Fibroblast of the aortic adventitia (primary cell): ENCODE measurements around the gene AMMECR1. TPM values are rescaled to one million over a fixed set of nuclear protein-coding genes. Genes with fewer than 3 reads are reported as not detected.

Experiments
- DNase-seq: peaks from one replicate; pipeline ENCODE4 v3.0.0-alpha.2; 2010; ENCODE audit warnings: low read depth
- H3K4me3 ChIP-seq: 2 replicates; pipeline ENCODE4 v1.5.1; 2011; ENCODE audit warnings: low read depth, mild to moderate bottlenecking, control low read depth, low read length, moderate library complexity
- CTCF ChIP-seq: IDR thresholded peaks from 2 replicates; pipeline ENCODE4 v1.5.1; 2011; ENCODE audit warnings: mild to moderate bottlenecking, low read length, control low read depth, inconsistent platforms; ENCODE audit not compliant: insufficient read depth
- small RNA-seq: library from RNA; depleted of rRNA; stranded (forward); fragments of <200 nt; gene quantifications from one replicate; pipeline ENCODE3, GENCODE V24; 2012
- total RNA-seq: library from RNA; depleted of rRNA; stranded (reverse); fragments of >200 nt; gene quantifications from 2 replicates; pipeline ENCODE4 v1.2.3, GENCODE V29; 2012; ENCODE audit warnings: low replicate concordance

Gene AMMECR1
- total RNA-seq, 1 donor: 24.8 TPM

DNA sequence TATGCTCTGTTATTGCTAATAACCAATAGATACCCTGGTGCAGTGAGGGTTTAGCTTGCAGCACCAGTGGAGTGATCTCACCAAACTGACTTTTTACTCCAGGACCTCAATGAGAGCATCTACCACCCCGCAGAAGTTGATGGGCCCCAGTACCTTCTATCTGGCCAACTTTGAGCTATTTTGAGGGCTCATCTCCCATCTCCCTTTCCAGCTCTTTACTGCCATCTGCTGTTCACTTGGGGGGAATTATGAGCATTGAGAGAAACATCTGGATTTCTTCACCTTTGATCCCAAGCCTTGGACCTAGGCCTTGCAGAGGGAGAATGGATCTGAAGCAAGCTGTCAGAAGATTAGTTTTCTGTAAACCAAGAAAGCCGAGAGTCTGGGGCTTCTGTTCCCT, 171.4 kb downstream of the AMMECR1 start:
- TF ChIP-seq CTCF: peak; percentile 78
- peak; percentile 67 for DNase-seq
- no peak overlapping the region for H3K4me3 ChIP-seq

GRCh38 chrX:110145854-110146253, 172.0 kb downstream of the AMMECR1 start:
- peak; percentile 57 for DNase-seq
- peak; percentile 67 for TF ChIP-seq CTCF
- H3K4me3 ChIP-seq: no peak overlapping the region

- no peak for TF ChIP-seq CTCF
- DNase-seq: no peak
- no peak overlapping the region for H3K4me3 ChIP-seq
Measured at GRCh38 chrX:110145311-110145710, 172.6 kb downstream of the AMMECR1 start.

Small RNAs within 50 kb of the gene (small RNA-seq; reads per million reads assigned to genes)
- gene GNG5P2 (not detected), gene SNORD96B (9.7 reads per million, percentile 93 among the genes with 10 or more reads in this experiment)

Other genes with a start within 250 kb of the AMMECR1 start
- 1.5 TPM in 1 of 2 replicates, not detected in the other for gene RTL9, start 40.8 kb upstream of the AMMECR1 start, total RNA-seq